GM04504 (cell line): ENCODE data around the gene TPI1.
"Not testable (repeated sequence)": the region's sequence is repeated elsewhere in the genome, so short reads cannot be mapped to it uniquely, and the experiment has no call there.

Source experiments
- DNase-seq: peaks from one replicate; pipeline ENCODE4 v3.0.0-alpha.2; 2012; ENCODE audit warnings: low read depth

The TPI1 gene

DNA sequence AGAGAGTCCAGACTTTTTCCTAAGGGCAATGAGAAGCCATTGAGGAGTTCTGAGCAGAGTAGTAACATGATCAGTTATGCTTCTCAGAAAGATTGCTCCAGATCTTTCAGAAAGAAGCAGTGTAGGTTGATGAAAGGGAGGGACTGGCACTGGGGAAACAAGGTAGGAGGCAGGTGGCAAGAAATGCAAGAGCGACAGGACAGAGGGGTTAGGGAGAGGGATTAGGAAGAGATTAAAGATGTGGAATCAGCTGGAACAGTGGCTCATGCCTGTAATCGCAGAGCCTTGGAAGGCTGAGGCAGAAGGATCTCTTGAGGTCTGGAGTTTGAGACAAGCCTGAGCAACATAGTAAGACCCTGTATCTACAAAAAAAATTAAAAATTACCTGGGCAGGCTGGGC lies 19.7 kb upstream of the TPI1 start:
- no peak for DNase-seq

DNA sequence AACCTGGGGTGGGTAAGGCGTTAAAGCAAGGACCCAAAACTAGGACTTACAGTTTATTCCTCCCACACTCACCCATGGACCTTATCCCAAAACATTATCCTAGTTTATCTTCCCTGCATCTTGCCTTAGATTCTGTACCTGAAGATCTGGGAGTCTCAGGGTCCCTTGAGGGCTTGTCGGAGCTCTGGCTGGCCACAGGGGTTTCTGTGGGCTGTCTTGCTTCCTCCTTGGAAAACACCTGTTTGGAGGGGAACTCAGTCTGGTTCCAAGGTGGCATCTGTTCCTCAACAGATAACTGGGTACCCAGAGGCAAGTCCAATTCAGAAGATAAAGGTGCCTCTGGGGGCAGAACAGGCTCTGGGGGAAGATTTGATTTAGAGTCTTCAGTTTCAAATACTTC lies 17.9 kb upstream of the TPI1 start:
- no peak for DNase-seq

DNA sequence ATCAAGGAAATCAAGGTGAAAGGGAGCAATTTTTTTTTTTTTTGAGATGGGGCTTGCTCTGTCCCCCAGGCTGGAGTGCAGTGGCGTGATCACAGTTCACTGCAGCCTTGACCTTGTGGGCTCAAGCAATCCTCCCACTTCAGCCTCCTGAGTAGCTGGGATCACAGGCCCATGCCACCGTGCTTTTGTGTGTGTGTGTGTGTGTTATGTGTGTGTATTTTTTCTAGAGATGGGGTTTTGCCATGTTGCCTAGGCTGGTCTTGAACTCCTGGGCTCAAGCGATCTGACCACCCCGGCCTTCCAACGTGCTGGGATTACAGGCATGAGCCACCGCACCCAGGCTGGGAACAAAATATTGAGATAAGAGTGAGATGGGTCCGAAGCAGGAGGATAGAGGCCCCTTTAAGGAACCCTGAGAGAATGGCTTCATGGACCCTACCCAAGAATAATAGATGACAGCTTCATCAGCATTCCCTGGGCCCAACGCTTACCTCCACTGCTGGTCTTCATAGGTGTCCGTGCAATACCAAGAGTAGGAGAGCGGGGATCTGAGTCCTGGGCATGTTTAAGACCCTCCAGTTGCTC lies 17.3 kb upstream of the TPI1 start:
- no peak for DNase-seq

DNA sequence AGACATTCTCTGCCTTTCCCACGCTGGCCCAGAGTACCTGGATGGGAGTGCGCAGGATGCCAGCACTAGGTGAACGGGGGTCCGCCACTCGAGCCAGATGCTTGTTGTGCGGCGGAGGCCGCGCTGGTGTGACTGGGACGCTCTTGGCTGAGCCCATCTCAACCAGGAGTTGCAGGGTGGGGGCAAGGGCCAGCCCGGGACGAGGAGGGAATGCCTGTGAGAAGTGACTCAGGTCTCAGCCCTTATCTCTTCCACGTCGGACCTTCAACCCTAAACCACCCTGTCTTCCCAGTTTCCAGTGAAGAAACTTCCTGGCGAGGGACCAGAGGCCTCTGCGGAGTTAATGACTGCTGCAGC lies 16.6 kb upstream of the TPI1 start:
- no peak for DNase-seq

DNA sequence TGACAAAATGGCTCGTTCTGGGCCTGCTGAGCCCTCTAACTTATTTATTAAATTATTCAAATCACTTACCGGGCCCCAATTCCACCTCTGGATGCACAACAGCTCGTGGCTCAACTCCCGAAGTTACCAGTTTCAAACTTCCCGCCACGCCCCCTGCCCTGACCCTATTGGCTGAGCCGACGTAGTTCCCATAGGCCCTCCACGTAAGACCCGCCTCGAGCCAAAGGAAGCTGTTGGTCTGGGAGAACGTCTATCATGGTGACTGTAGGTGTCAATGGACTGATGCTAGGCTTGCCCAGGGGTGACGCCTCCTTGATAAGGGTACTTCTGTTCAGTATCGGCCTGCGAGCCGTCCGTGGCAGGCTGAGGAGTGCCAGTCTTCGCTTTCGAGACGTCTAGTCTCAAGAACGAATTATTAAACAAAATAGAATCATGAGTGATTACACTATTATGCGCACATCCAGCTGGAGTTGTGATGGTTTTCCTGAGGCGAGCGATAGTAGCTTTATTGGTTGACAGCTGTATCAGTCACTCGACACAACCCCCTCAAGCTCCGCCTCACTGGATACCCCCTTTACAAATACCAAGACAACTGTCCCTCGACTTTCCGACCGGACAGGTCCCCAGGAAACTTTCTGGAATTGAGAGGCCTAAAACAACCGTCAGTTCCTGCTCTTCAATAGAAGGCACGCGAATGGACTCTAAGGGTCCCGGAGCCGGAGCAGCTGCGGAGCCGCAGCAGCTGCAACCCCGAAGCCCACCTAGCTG lies 16.0 kb upstream of the TPI1 start, which contains the start of gene CDCA3:
Gene CDCA3, minus strand, starts transcription at position 134 of the 768 bp plus-strand sequence. CDS start 334 bp downstream, outside the sequence.
- peak; percentile 96 for DNase-seq

DNA sequence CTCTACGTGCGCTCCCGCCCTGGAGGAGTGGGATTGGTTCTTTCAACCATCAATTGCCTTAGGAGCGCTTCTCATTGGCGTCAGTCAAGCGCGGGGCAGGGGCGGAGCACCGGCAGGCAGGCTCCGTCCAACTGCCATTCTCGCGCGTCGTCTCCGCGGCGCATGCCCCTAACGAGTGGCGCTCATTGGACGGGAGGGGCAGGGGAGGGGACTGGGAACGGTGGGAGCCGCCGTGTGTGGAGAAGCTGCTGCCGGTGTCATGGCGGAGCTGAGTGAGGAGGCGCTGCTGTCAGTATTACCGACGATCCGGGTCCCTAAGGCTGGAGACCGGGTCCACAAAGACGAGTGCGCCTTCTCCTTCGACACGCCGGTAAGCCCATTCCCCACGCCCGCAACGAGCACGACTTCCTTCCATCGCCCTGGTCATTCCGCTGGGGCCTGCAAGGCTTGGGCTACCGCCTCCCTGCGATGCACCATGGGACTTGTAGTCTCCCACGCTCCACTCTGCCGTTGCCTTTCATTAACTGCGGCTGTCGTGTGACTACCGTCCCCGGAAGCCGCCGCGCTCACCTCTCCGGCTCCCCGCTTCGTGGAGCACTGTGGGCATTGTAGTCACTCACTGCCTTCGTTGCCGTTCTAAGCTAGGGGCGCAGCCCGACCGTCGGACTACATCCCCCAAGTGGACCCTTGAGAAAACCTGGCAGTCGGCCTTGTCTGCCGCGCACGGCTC lies 15.2 kb upstream of the TPI1 start, which contains the start of gene USP5:
Gene USP5, plus strand, starts transcription at position 230 of the 730 bp plus-strand sequence. Its CDS starts 30 bp downstream, at position 260.
- DNase-seq, result peak; percentile 99

DNA sequence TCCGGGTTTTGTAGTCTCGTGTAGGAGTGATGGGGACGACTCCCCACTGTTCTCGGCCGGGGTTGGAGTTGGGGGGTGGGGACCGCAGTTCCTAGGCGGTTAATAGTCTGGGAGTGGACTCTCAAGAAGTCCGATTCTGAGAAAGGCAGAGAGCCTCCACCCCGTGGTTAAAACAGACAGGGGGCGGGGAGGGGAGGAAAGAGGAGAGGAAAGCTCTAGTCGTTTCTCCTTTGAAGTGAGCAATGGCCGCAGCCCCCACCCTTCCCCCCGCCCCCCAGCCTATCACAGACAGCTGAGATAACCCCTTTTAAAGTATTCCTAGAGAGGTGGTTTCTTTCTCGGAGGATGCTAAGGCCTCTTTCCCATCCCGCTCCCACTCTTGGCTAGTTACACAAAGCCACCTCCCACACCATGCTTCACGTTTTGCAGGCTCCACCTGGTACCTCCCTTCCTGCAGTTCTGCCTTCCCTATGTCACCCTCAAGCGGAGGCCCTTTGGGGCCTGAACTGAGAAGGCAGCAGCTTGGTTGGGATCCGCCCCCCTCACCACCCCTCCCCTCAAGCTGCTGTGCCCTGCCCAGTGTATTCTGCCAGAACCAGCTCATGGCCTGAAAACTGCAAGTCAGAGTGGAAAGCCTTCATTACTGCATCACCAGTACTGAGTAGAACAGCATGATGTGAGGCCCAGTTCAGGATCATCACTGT lies 14.5 kb upstream of the TPI1 start:
- peak; percentile 56 for DNase-seq

DNA sequence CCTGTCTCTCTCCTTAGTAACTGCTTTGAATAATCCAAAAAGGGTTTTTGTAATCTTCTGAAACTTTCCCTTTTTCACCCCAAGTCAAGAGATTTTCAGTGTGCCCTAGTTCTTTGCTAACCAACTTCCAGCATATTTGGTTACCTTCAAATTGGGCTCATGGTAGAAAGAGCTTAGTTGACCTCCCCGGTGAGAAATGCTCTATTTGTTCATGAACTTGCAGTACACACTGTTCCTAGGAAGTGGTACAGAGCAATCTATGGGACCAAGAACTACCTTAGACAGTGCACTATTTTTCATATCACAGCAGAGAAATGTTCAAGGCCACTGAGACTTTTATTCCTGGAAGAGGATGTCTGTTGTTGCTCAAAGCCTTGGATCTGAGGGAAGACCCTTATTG lies 13.7 kb upstream of the TPI1 start:
- no peak for DNase-seq

DNA sequence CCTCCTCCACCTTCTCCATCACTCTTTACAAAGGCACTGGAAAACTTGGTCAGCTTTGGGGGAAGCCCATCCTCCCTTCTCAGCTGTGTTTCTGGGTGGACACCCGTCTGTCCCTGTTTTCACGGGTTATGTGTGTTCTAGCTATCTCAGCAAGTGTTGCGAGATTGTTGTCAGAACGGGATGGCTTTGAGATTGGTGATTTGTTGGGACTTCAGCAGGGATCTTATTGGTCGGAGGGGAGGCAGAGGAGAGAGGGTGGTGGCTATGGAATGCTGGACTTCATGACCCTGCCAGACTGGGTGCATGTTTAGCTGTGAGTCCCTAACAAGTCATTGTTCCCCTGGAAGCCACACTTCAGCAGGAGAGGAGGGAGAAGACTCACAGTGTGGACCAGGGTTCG lies 13.3 kb upstream of the TPI1 start:
- no peak for DNase-seq

DNA sequence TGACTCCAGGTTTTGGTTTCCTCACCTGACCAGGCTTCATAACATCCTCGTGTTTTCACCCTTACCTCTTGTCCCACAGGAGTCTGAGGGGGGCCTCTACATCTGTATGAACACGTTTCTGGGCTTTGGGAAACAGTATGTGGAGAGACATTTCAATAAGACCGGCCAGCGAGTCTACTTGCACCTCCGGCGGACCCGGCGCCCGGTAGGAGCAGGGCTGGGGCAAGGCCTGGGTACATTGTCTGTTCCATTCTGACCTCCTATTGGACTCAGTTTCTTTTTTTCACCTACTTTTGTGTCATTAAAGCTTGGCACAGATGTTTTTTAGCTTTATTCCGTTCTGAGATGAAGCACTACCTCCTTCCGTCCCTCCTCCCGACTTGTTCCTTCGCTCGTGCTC lies 12.0 kb upstream of the TPI1 start:
- DNase-seq, result no peak

DNA sequence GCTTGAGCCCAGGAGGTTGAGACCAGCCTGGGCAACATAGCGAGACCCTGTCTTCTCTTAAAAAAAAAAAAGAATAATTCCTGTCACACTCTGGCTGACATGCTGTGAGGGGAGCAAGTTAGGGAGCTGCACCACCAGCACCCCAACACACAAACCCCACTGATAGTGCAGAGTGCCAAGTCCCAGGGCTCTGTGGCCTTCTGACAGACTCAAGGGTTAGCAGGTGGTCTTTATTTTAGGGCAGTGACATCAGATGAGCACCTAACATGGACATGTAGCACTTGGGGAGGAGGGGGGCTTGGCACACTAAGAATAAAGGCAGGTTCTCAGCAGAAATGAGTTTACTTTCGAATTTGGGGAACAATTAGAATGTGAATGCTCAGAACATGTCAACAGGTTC lies 8.5 kb upstream of the TPI1 start:
- no peak for DNase-seq

DNA sequence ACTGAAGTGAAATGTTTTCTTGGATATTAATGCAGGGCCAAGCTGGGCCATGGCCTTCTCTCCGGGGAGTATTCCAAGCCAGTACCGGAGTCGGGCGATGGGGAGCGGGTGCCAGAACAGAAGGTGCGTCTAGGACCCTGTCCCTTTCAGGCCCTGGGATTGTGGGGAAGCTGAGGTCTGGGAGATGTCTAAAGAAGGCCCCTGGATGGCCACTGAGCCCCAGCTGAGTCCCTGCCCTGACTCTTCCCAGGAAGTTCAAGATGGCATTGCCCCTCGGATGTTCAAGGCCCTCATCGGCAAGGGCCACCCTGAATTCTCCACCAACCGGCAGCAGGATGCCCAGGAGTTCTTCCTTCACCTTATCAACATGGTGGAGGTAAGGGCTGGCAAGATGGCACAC lies 7.2 kb upstream of the TPI1 start:
- DNase-seq, result no peak

DNA sequence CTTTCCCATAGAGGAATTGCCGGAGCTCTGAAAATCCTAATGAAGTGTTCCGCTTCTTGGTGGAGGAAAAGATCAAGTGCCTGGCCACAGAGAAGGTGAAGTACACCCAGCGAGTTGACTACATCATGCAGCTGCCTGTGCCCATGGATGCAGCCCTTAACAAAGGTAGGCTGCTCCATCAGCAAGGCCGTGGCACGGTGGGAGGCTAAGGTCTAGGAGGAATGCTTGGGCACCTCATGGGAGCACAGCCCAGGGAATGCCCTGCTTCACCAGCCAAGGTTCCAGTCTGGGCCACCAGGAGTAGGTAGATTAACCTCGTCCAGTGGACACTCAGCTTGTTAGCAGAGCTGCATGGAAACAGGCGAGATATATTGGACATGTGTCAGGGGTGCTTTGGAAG lies 6.4 kb upstream of the TPI1 start:
- no peak for DNase-seq

DNA sequence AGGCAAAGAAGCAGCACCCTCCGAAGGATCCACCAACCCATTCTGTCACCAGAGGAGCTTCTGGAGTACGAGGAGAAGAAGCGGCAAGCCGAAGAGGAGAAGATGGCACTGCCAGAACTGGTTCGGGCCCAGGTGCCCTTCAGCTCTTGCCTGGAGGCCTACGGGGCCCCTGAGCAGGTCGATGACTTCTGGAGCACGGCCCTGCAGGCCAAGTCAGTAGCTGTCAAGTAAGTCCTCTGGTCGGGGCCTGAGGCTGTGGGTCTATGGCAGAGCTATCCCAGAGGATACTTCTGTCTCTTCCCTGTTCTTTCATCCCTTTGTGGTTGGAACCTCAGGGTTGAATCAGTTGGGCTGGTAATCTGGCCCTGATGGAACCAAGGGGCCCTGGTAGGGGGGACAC lies 5.9 kb upstream of the TPI1 start:
- DNase-seq, result no peak

DNA sequence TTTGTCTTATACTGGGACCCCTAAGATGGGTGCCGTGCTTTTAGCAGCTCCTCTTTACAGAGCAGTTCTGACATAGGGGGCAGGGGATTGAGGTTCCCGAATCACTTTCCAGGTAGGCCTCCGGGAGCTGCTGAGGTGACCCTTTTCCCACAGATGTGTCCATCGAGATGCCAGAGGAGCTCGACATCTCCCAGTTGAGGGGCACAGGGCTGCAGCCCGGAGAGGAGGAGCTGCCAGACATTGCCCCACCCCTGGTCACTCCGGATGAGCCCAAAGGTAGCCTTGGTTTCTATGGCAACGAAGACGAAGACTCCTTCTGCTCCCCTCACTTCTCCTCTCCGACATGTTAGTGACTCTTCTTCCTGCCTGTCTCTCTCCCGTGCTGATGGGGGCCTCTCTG lies 4.3 kb upstream of the TPI1 start:
- no peak for DNase-seq

DNA sequence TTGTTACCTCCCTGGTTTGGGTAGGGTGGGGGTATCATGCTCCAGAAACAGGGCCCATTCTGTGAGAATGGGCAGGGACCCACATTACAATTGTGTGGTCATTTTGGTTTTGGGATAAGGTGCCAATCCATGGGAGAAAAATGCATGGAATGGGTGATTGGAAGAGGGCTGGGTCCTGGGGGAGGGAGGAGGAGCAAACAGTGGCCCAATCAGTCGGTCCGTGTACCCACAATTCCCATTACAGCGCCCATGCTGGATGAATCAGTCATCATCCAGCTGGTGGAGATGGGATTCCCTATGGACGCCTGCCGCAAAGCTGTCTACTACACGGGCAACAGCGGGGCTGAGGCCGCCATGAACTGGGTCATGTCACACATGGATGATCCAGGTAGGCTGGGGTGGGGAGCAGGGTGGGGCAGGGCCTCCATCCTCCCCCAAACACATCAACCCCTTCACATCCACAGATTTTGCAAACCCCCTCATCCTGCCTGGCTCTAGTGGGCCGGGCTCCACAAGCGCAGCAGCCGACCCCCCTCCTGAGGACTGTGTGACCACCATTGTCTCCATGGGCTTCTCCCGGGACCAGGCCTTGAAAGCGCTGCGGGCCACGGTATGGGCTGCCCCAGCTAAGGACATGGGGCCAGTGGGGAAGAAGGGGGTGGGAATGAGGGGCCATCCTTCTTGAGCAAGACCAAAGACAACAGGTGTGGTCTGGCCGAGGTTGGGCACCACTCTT lies 3.6 kb upstream of the TPI1 start:
- no peak for DNase-seq

DNA sequence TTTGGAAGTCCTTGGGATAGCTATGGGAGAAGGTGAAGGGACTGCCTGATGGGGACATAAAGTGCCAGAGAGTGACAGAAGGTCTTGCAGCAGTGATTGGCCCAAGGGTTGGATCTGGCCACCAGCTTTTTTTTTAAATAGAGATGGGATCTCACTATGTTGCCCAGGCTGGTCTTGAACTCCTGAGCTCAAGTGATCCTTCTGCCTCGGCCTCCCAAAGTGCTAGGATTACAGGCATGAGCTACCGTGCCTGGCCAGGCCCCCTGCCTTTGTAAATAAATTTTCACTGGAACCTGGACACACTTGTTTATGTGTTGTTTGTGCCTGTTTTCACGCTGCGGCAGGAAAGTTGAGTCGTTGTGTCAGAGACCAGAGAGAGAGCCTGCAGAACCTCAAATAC lies 2.0 kb upstream of the TPI1 start:
- not testable (repeated sequence) for DNase-seq

DNA sequence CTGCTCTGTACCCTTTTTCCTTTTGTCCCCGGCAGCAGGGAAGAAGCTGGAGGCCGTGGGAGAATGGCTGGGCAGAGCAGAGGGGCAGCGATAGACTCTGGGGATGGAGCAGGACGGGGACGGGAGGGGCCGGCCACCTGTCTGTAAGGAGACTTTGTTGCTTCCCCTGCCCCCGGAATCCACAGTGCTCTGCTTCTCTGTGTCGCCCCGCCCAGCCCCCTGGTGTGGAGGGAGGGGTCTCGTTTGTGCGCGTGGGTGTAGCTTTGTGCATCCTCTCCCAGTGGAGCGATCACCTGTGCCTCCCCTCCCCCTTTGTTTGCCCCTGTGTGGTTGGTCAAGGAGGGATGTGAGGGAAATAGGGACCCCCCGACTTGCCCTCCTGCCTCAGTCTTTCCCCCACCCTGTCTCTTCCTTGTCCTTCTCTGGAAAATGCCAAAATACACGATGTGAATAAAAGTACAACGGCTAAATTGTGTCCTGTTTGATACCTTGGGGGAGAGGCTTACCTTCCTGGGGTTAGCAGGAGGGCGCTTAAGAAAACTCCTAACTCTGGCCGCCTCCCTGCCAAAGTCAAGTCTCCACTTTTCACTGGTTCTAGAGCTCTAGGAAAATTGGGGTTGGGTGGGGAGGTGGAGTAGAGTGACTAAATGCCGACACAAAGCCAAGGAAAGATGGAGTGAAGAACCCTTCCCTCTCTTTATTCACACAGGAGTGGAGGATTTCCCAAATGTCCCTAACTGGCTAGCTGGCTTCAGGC lies 990 bp upstream of the TPI1 start:
- no peak for DNase-seq

DNA sequence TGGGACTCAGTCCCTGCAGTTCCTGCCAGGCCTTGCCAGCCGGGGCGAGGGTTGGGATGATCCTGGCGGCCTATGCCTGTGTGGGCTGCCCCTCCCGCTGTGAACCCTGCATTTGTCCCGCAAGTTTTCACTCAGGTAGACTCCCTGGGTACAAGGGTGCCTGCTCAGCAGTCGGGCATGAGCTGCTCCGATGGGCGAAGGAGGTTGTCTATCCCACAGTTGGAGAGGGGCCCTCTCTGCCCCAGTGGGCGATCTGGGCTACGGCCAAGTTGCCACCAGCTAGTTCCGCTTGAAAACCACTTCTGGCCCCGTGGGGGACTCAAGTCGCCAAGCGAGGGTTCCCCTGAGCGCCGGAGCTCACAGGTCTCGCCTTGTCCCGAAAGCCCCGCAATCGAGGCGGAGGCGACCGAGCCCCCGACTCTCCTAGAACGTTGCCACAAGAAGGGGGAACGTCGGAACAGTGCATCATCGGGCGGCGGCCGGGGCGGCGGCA lies 365 bp upstream of the TPI1 start:
- DNase-seq, result no peak

DNA sequence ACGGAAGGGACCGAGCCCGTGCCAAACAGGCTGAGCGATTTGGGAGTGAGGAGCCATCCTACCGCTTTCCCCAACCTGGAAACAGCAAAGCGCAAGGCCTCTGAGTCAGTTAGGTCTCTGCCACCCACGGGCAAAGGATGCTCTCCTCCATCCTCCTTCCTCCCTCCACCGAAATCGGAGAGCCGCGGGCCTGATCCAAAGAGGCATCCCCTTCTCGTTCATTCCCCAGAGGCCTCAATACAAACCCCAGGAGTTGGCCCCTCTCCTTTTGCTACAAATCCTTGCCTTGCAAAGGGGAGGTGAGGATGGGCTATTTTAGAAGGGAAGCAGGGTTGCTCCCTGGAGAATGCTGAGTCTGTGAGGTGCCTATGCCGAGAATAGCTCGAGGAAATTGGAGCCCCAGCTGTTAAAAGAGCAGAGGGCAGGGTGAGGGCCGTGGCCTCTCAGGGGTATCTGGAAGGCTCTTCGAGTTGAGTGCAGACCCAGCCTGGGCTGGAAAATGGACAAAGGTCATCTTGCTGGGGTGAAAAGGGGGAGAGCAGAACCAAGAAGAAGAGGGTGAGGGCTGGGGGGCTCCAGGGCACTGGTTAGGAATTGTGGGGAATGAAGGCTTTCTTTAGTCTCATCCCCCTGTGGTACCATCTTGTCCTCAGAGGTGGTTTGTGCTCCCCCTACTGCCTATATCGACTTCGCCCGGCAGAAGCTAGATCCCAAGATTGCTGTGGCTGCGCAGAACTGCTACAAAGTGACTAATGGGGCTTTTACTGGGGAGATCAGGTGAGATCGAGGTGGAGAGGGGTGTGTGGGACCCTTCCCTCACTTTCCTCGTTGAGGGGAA lies 1.1 kb downstream of the TPI1 start:
- DNase-seq, result no peak
